H1 (cell line): ENCODE data around the gene ST6GALNAC3. TPM values are rescaled to one million over a fixed set of nuclear protein-coding genes. Genes with fewer than 3 reads are reported as not detected.

ENCODE experiments used
- CTCF ChIA-PET: fragments of 300-600 bp; sonication (Branson Sonifier 250); formaldehyde crosslinking; loops from one replicate; lab custom pipeline; 2021; ENCODE audit not compliant: partially characterized antibody; lab: Charles Lee
- POLR2A ChIA-PET: fragments of 300-600 bp; sonication (Branson Sonifier 250); formaldehyde crosslinking; loops from one replicate; lab custom pipeline; 2021; ENCODE audit warnings: inconsistent platforms; ENCODE audit not compliant: partially characterized antibody; lab: Charles Lee
- DNase-seq, 2 experiments: peaks; one replicate each; pipeline versions ENCODE4 v3.0.0 to v3.0.0-alpha.2; 2010 to 2022; ENCODE audit warnings: low spot score in 2 of 2, low read depth in 1 of 2, mixed read lengths in 1 of 2
- FAIRE-seq: peaks from 2 replicates; lab custom pipeline; 2011; peaks lifted over from hg19 to GRCh38; lab: Jason Lieb, UNC
- H2AFZ ChIP-seq: 2 replicates; pipeline ENCODE4 v1.8.1; 2012; ENCODE audit warnings: low read length, inconsistent platforms
- H2AK5ac ChIP-seq: 2 replicates; pipeline ENCODE4 v1.6.1; 2013; ENCODE audit warnings: low read depth, low read length
- H2BK120ac ChIP-seq: replicated peaks from 2 replicates; pipeline ENCODE3; 2013; ENCODE audit warnings: low read depth, low read length, inconsistent platforms
- H2BK12ac ChIP-seq: 2 replicates; pipeline ENCODE4 v1.6.1; 2013; ENCODE audit warnings: low read depth, low read length
- H2BK15ac ChIP-seq: 2 replicates; pipeline ENCODE4 v1.6.1; 2013; ENCODE audit warnings: low read length
- H2BK20ac ChIP-seq: 2 replicates; pipeline ENCODE4 v1.6.1; 2013; ENCODE audit warnings: low read length
- H2BK5ac ChIP-seq: 2 replicates; pipeline ENCODE4 v1.6.1; 2013; ENCODE audit warnings: low read depth, low read length
- H3K14ac ChIP-seq: 2 replicates; pipeline ENCODE4 v1.6.1; 2013; ENCODE audit warnings: inconsistent platforms; ENCODE audit not compliant: insufficient read length
- H3K18ac ChIP-seq: 2 replicates; pipeline ENCODE4 v1.6.1; 2013; ENCODE audit warnings: low read length; ENCODE audit errors: extremely low read depth
- H3K23ac ChIP-seq: 2 replicates; pipeline ENCODE4 v1.6.1; 2013; ENCODE audit warnings: inconsistent platforms; ENCODE audit not compliant: insufficient read length
- H3K23me2 ChIP-seq: 2 replicates; pipeline ENCODE4 v1.6.1; 2013; ENCODE audit warnings: low read depth, low read length
- H3K27ac ChIP-seq: 2 replicates; pipeline ENCODE4 v1.6.1; 2011; ENCODE audit warnings: low read depth, low read length, inconsistent platforms
- H3K27me3 ChIP-seq, 4 experiments: replicated peaks in 1 of 4; 1 replicate in 1 of 4; 2 replicates in 3 of 4; pipeline versions ENCODE4 v1.6.1 to v1.8.1; 2011 to 2013; ENCODE audit warnings: low read length in 3 of 4, mild to moderate bottlenecking in 3 of 4, inconsistent platforms in 2 of 4, mixed read lengths in 2 of 4, moderate library complexity in 1 of 4; ENCODE audit not compliant: control insufficient read depth in 3 of 4, insufficient read depth in 3 of 4; ENCODE audit errors: extremely low read depth in 1 of 4
- H3K36me3 ChIP-seq, 4 experiments: 2 replicates each; pipeline versions ENCODE4 v1.6.1 to v1.8.1; 2011 to 2013; ENCODE audit warnings: mild to moderate bottlenecking in 4 of 4, low read length in 3 of 4, moderate library complexity in 2 of 4, control low read depth in 1 of 4, inconsistent platforms in 1 of 4; ENCODE audit not compliant: insufficient read depth in 4 of 4, control insufficient read depth in 2 of 4
- H3K4ac ChIP-seq: replicated peaks from 2 replicates; pipeline ENCODE3; 2013; ENCODE audit warnings: low read length, low read depth, mixed read lengths, inconsistent platforms; ENCODE audit not compliant: insufficient read length
- H3K4me1 ChIP-seq, 4 experiments: replicated peaks in 1 of 4; 1 replicate in 1 of 4; 2 replicates in 3 of 4; pipeline versions ENCODE4 v1.6.1 to v1.8.1; 2011 to 2013; ENCODE audit warnings: low read length in 3 of 4, inconsistent platforms in 2 of 4, mixed read lengths in 1 of 4; ENCODE audit not compliant: insufficient read depth in 4 of 4, control insufficient read depth in 3 of 4
- H3K4me2 ChIP-seq, 2 experiments: 2 replicates each; pipeline versions ENCODE4 v1.6.1 to v1.8.1; 2011 to 2013; ENCODE audit warnings: low read depth in 2 of 2, low read length in 2 of 2, control low read depth in 1 of 2, inconsistent platforms in 1 of 2, mild to moderate bottlenecking in 1 of 2; ENCODE audit not compliant: insufficient read depth in 1 of 2
- H3K4me3 ChIP-seq, 4 experiments: fragments of 200-600, 300-600 bp in 1 of 4; sonication (generic), shearing (Covaris generic), sonication (Bioruptor Twin) in 1 of 4; 2 replicates each; pipeline versions ENCODE4 v1.5.1 to v1.8.1; 2011 to 2016; ENCODE audit warnings: low read length in 4 of 4, low read depth in 3 of 4, control low read depth in 2 of 4, inconsistent platforms in 2 of 4, mild to moderate bottlenecking in 2 of 4, mixed read lengths in 1 of 4, moderate library complexity in 1 of 4; ENCODE audit not compliant: insufficient read depth in 2 of 4; ENCODE audit errors: extremely low read depth in 1 of 4
- H3K56ac ChIP-seq: replicated peaks from 2 replicates; pipeline ENCODE3; 2013; ENCODE audit warnings: low read depth, mild to moderate bottlenecking, mixed read lengths, low read length, inconsistent platforms; ENCODE audit not compliant: insufficient read length
- H3K79me1 ChIP-seq: 2 replicates; pipeline ENCODE4 v1.6.1; 2013; ENCODE audit warnings: low read depth, low read length, control low read depth
- H3K79me2 ChIP-seq, 2 experiments: 2 replicates each; pipeline versions ENCODE4 v1.6.1 to v1.8.1; 2012 to 2013; ENCODE audit warnings: low read length in 2 of 2, mild to moderate bottlenecking in 2 of 2, inconsistent platforms in 1 of 2; ENCODE audit not compliant: insufficient read depth in 2 of 2, control insufficient read depth in 1 of 2
- H3K9ac ChIP-seq, 4 experiments: replicated peaks in 1 of 4; 1 replicate in 1 of 4; 2 replicates in 3 of 4; pipeline versions ENCODE4 v1.6.1 to v1.8.1; 2011 to 2013; ENCODE audit warnings: low read depth in 3 of 4, low read length in 3 of 4, control low read depth in 2 of 4, mild to moderate bottlenecking in 2 of 4, moderate library complexity in 2 of 4, inconsistent platforms in 1 of 4; ENCODE audit errors: extremely low read depth in 1 of 4
- H3K9me3 ChIP-seq, 2 experiments: 2 replicates each; pipeline versions ENCODE4 v1.6.1 to v1.8.1; 2012 to 2013; ENCODE audit warnings: mild to moderate bottlenecking in 2 of 2, moderate library complexity in 2 of 2, control low read depth in 1 of 2, inconsistent platforms in 1 of 2, low read depth in 1 of 2, low read length in 1 of 2, mixed read lengths in 1 of 2; ENCODE audit not compliant: insufficient read depth in 2 of 2
- H4K20me1 ChIP-seq, 2 experiments: replicated peaks in 1 of 2; 2 replicates each; pipeline versions ENCODE3 to v1.8.1; 2011 to 2013; ENCODE audit warnings: inconsistent platforms in 2 of 2, low read length in 2 of 2, mild to moderate bottlenecking in 1 of 2; ENCODE audit not compliant: insufficient read depth in 2 of 2, control insufficient read depth in 1 of 2
- H4K5ac ChIP-seq: 2 replicates; pipeline ENCODE4 v1.6.1; 2013; ENCODE audit warnings: low read length, low read depth, mixed read lengths, inconsistent platforms; ENCODE audit not compliant: insufficient read length
- H4K8ac ChIP-seq: 2 replicates; pipeline ENCODE4 v1.8.0; 2013; ENCODE audit warnings: mild to moderate bottlenecking, moderate library complexity, low read length, inconsistent platforms; ENCODE audit not compliant: insufficient read depth; ENCODE audit errors: extremely low read depth
- H4K91ac ChIP-seq: replicated peaks from 2 replicates; pipeline ENCODE3; 2013; ENCODE audit warnings: low read length, mixed read lengths, inconsistent platforms; ENCODE audit not compliant: insufficient read length
- BACH1 ChIP-seq: IDR thresholded peaks from 2 replicates; pipeline ENCODE4 v1.6.1; 2012; ENCODE audit warnings: low read length, improper control_type of control experiment
- BCL11A ChIP-seq, 2 experiments: IDR thresholded peaks; one replicate each; pipeline ENCODE4 v1.6.1; 2011; ENCODE audit warnings: low read depth in 2 of 2, low read length in 2 of 2, mild to moderate bottlenecking in 2 of 2
- CBX8 ChIP-seq: fragments of 300-800, 300-1000 bp; sonication (generic); IDR thresholded peaks from 2 replicates; pipeline ENCODE4 v1.7.1; 2016; ENCODE audit warnings: low read depth, low read length, borderline replicate concordance
- FOSL1 ChIP-seq: IDR thresholded peaks from 2 replicates; pipeline ENCODE4 v1.6.1; 2011; ENCODE audit warnings: mild to moderate bottlenecking, low read depth, low read length, moderate library complexity; ENCODE audit not compliant: insufficient read depth
- PHF8 ChIP-seq: fragments of 200-600 bp; sonication (generic); conservative IDR thresholded peaks from 2 replicates; pipeline ENCODE4 v1.7.1; 2012; ENCODE audit warnings: low read depth, mild to moderate bottlenecking, inconsistent platforms, low read length, moderate library complexity
- RNF2 ChIP-seq: fragments of 200-900, 300-1000 bp; sonication (generic); IDR thresholded peaks from 2 replicates; pipeline ENCODE4 v1.7.1; 2016; ENCODE audit warnings: borderline replicate concordance, low read depth, mild to moderate bottlenecking, antibody characterized with exemption, low read length; ENCODE audit not compliant: poor library complexity, severe bottlenecking; ENCODE audit errors: missing control alignments
- SIN3A ChIP-seq, 2 experiments: IDR thresholded peaks in 1 of 2; conservative IDR thresholded peaks in 1 of 2; 2 replicates each; pipeline ENCODE4 v1.6.1; 2011 to 2012; ENCODE audit warnings: low read length in 2 of 2, improper control_type of control experiment in 1 of 2, low read depth in 1 of 2, mild to moderate bottlenecking in 1 of 2
- SIRT6 ChIP-seq: IDR thresholded peaks from one replicate; pipeline ENCODE4 v1.7.1; 2012; ENCODE audit warnings: low read length, inconsistent platforms
- SRF ChIP-seq: IDR thresholded peaks from 2 replicates; pipeline ENCODE4 v1.6.1; 2011; ENCODE audit warnings: mild to moderate bottlenecking, low read depth, low read length, moderate library complexity
- WGBS, 2 experiments: shearing (Covaris generic) in 1 of 2; methylation state at CpG; one replicate each; pipeline versions ENCODE4 v1.1.6 to v1.1.7; 2013 to 2015; ENCODE audit warnings: low lambda C conversion rate in 2 of 2, mixed read lengths in 2 of 2, inconsistent platforms in 1 of 2, low coverage in 1 of 2, missing lambda C conversion rate in 1 of 2; ENCODE audit not compliant: insufficient replicate concordance in 2 of 2, insufficient coverage in 1 of 2, insufficient read length in 1 of 2; ENCODE audit errors: extremely low coverage in 1 of 2, missing lambda C conversion rate in 1 of 2; 5-methylcytosine and 5-hydroxymethylcytosine counted together
- polyA plus RNA-seq, 7 experiments: library from polyadenylated mRNA; depleted of rRNA in 3 of 7; stranded (reverse) in 5 of 7; unstranded in 2 of 7; fragments of >200 nt in 5 of 7; fragments of 200-250 nt in 2 of 7; gene quantifications; 1 replicate in 5 of 7; 2 replicates in 1 of 7; 4 replicates in 1 of 7; pipeline versions ENCODE4 v1.2.1 to v1.2.3, GENCODE V29; 2011 to 2013; ENCODE audit warnings: missing spikeins in 2 of 7, mixed read lengths in 2 of 7
- total RNA-seq: library from RNA; stranded (reverse); fragmentation: NEBNext Ultra II Directional; extraction: Animal tissue kit (Norgen Biotek cat#: 25700); gene quantifications from 2 replicates; pipeline ENCODE4 v1.2.1, GENCODE V29; 2021

ST6GALNAC3 gene
- total and polyA plus RNA-seq, 2 of the 8 experiments (the other 6 are each of a cell fraction or from before 2014, with no cell fraction given): 4.9 to 19.0 TPM

GRCh38 chr1:76291737-76292136 is 217.2 kb downstream of the ST6GALNAC3 start:
- DNase-seq (no peak), FAIRE-seq (no peak)
- H3K14ac ChIP-seq: no peak overlapping the region
- H4K20me1 ChIP-seq: no peaks in the 10 kb centered on the region
- ChIA-PET CTCF (no interaction called here), POLR2A (no interaction called here)
- no peak overlapping the region for H2BK12ac ChIP-seq
- H3K27me3 ChIP-seq: no peaks in the 10 kb centered on the region
- no peak overlapping the region for H2BK120ac ChIP-seq
- no peak overlapping the region for H3K4me3 ChIP-seq
- H3K9ac ChIP-seq: no peak overlapping the region
- no peak overlapping the region for H3K4ac ChIP-seq
- no peaks in the 10 kb centered on the region for H3K79me1 ChIP-seq
- no peak overlapping the region for H3K56ac ChIP-seq
- H2BK15ac ChIP-seq: no peak overlapping the region
- H2AK5ac ChIP-seq: no peak overlapping the region
- H2AFZ ChIP-seq: no peak overlapping the region
- no peak overlapping the region for H2BK5ac ChIP-seq
- peaks cover 0 to 14% (median 3%) of the 10 kb centered on the region in 4 experiments; a peak in 4 of 7 replicates for H3K4me1 ChIP-seq
- H3K79me2 ChIP-seq: no peaks in the 10 kb centered on the region
- no peak overlapping the region for H4K5ac ChIP-seq
- no peak overlapping the region for H2BK20ac ChIP-seq
- no peaks in the 10 kb centered on the region for H3K23me2 ChIP-seq
- H3K36me3 ChIP-seq: no peaks in the 10 kb centered on the region
- no peak overlapping the region for H3K27ac ChIP-seq
- H3K4me2 ChIP-seq: no peak overlapping the region
- no peak overlapping the region for H3K23ac ChIP-seq
- WGBS, 2 experiments: 81% methylated on average over 1 of the region's 1 CpG; no CpG with 5 or more reads in 1 of the 2 experiments
- H4K8ac ChIP-seq: no peak overlapping the region
- no peak overlapping the region for H3K18ac ChIP-seq
- no peak overlapping the region for H4K91ac ChIP-seq
- H3K9me3 ChIP-seq: no peaks in the 10 kb centered on the region
- TF ChIP-seq PHF8: no peak
- no peak for TF ChIP-seq CBX8
- TF ChIP-seq SIN3A (conservative IDR thresholded peaks at IDR 0.05 in 1 of 2, IDR thresholded peaks at IDR 0.05 in 1 of 2; ENCODE audit: low read depth in 1 of 2, low read length in 2 of 2): no peak
- TF ChIP-seq BACH1: no peak
- no peak for TF ChIP-seq RNF2
- TF ChIP-seq BCL11A (IDR thresholded peaks at IDR 0.05; ENCODE audit: low read depth in 2 of 2, low read length in 2 of 2): no peak
- no peak for TF ChIP-seq SRF
- no peak for TF ChIP-seq SIRT6
- no peak for TF ChIP-seq FOSL1
